GM20000 (cell line): Measurements from ENCODE around the gene DLG2.

Source experiments
- DNase-seq: peaks from one replicate; pipeline ENCODE4 v3.0.0; 2012; ENCODE audit warnings: low spot score
- TF ChIP-seq, protein P1 (sequence below): IDR thresholded peaks from 2 replicates; pipeline ENCODE4 v1.5.1; 2012; ENCODE audit warnings: mild to moderate bottlenecking, control low read depth; ENCODE audit errors: extremely low read depth, missing control alignments

DLG2 gene

DNA sequence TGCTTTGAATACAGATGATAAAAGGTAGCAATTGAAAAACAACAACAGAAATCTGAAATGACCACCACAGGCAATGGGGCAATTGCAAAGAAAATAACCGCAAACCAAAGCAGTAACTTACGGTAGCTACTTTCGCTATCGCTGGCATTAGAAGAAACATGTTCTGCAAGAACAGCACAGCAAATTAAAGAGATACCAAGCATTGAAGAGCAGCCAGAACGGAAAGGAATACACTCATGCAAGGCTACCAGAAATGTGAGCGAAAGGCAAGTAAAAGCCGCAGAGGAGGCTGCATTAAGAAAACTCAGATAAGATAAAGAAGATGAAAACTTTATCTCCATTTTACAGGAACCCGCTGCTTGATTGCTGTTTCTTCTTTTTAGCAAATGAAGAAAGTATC lies 2146.9 kb downstream of the DLG2 start:
- TF ChIP-seq, protein P1, sequence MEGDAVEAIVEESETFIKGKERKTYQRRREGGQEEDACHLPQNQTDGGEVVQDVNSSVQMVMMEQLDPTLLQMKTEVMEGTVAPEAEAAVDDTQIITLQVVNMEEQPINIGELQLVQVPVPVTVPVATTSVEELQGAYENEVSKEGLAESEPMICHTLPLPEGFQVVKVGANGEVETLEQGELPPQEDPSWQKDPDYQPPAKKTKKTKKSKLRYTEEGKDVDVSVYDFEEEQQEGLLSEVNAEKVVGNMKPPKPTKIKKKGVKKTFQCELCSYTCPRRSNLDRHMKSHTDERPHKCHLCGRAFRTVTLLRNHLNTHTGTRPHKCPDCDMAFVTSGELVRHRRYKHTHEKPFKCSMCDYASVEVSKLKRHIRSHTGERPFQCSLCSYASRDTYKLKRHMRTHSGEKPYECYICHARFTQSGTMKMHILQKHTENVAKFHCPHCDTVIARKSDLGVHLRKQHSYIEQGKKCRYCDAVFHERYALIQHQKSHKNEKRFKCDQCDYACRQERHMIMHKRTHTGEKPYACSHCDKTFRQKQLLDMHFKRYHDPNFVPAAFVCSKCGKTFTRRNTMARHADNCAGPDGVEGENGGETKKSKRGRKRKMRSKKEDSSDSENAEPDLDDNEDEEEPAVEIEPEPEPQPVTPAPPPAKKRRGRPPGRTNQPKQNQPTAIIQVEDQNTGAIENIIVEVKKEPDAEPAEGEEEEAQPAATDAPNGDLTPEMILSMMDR: no peak
- no peak for DNase-seq

- TF ChIP-seq, protein P1: no peak
- no peak for DNase-seq
These were observed 2149.4 kb downstream of the DLG2 start for GRCh38 chr11:83477772-83478171.

DNA sequence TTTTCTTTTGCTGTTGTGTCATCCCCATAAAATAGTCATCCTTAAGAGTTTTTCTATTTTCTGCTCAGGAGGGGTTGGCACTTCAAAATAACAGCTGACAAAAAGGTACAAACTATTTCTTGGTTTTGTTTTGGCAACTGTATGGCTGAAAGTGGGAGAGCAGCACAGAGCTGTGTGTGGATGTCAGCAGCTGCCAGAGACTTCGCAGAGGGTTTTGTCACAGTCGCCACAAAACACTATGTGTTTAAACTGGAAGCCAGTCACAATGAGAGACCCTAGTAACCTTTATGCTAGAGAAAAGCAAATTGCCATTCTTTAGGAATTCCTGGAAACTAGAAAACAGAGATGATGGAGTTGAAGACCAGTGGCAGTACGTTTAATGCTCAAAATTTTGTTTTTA lies 2151.4 kb downstream of the DLG2 start:
- TF ChIP-seq, protein P1: no peak
- no peak for DNase-seq

DNA sequence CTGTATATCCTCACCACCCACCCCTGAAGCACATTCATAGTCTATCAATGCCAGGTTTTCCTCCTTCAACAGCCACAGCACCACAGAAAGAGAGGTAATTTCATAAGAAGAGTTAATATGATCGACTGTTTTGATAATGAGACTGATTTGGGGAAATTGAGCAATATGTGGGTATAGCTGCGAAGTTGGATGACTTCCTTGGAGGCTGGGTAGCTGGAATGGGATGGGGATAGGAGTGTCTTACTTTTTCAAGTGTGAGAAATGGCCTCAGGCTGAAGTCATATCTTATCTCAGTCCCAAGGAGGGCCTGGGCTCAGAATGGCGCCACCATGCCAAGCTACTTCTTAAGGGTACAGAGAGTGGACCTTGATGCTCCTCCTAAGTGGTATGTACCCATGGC lies 2153.4 kb downstream of the DLG2 start:
- TF ChIP-seq, protein P1: no peak
- no peak for DNase-seq

DNA sequence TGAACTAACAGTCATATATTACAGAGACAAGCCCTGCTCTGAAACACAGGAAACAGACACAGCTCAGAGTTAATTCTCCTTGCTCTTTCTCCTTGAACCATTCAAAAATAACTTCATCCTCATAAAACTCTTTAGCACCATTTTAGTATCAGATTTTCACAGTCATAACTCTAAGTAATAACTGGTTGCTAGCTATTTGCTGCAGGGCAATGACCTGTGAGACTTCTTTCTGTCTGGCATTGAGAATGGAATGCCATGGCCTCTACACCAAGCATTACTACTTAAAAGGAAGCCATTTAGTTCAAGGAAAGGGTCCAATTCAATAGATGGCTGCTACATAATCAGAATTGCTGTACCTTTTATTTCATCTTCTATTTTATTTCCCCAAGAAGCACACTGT lies 2154.3 kb downstream of the DLG2 start:
- no peak for DNase-seq
- TF ChIP-seq, protein P1: no peak

DNA sequence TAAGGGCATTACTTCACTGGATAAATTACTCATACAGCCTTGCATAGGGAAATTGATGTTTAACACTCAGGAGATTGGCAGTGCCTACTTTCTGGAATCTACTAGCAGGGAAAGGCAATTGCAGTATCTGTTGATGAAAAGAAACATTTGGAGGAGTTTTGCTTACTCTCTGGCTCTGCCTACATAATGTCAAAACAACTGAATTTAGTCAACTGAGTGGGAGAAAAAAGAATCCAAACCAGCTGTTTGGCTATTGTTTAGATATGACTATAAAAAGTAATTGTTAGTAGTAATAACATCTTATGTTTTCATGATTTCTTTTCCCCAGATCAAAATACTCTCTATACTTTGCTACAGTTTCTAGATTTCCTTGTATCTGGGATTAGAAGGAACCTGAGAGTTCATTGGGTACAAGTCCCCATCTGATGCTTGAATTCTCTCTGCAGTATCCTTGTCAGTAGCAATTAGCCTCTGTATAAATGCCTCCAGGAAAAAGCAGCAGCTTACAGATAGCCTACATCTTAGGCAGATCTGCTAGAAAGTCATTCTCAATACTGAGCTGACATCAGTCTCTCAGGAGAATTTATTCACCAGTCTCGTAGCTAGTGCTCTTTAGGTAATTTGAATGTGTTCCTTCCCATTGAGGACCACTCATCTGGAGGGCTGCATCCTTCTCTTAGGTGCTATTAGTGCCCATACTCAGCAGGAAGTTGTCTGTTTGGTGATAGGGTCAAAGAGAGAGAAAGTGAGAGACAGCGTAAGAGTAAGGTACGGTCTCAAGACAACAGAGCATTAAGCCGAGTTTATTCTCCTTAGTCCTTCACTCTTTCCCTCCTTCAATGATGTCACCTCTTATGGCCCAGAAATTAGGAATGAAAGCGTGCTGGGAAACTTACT lies 2155.1 kb downstream of the DLG2 start:
- TF ChIP-seq, protein P1: no peak
- no peak for DNase-seq

GRCh38 chr11:83467837-83468236 lies 2159.3 kb downstream of the DLG2 start:
- TF ChIP-seq, protein P1: no peak
- DNase-seq: no peak
